ENCODE data around the gene C19orf44.

DNA sequence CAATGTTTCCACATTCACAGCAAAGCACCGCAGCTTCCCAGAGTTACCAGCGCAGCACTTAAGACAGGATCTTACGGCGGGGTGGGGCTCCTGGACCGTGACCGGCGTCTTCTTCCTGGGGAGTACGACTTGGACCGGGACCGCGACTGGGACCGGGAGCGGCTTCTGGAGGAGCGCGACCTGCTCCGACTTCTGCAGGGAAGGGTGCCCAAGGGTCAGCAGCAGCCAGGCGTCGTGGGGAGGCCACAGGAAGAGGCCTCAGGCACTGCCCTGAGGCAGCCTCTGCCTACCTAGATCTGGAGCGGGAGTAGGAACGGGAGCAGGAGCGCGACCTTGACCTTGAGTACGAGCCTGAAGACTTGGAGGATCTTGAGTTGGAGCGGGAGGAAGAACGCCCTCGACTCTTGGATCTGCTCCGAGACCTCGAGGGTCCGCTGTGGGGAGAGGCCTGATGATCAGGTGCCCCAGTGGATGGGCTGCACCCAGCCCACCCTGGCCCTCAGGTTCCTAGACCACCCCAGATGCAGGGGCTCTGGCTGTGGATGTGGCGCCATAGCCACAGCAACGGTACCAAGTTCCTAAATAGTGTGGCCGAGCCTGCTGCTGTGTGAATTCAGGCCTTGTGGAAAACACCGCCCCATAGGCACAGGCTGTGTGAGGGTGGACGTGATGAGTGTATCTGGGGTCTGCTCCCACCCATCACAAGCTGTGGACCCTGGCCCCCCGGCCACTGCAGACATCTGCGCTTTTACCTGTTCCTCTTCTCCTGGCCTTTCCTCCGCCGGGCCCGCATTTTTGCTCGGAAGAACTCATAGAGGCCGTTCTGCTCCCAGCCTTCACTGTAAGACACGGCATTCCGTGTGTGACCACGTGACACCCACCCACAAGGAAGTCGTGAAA, 24.1 kb downstream of the C19orf44 start:
- TF ChIP-seq, protein P1, sequence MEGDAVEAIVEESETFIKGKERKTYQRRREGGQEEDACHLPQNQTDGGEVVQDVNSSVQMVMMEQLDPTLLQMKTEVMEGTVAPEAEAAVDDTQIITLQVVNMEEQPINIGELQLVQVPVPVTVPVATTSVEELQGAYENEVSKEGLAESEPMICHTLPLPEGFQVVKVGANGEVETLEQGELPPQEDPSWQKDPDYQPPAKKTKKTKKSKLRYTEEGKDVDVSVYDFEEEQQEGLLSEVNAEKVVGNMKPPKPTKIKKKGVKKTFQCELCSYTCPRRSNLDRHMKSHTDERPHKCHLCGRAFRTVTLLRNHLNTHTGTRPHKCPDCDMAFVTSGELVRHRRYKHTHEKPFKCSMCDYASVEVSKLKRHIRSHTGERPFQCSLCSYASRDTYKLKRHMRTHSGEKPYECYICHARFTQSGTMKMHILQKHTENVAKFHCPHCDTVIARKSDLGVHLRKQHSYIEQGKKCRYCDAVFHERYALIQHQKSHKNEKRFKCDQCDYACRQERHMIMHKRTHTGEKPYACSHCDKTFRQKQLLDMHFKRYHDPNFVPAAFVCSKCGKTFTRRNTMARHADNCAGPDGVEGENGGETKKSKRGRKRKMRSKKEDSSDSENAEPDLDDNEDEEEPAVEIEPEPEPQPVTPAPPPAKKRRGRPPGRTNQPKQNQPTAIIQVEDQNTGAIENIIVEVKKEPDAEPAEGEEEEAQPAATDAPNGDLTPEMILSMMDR (IDR thresholded peaks at IDR 0.05) = no peak
- TF ChIP-seq EZH2 (IDR thresholded peaks at IDR 0.05) = no peak
